Inflammatory macrophage treated with lipopolysaccharide for 1 hour (primary cell): ENCODE data around the gene GFOD1.

Experiments
- DNase-seq, 2 donors: peaks; one replicate each; pipeline ENCODE4 v3.0.0-alpha.2; 2020 to 2022

The GFOD1 gene

DNA sequence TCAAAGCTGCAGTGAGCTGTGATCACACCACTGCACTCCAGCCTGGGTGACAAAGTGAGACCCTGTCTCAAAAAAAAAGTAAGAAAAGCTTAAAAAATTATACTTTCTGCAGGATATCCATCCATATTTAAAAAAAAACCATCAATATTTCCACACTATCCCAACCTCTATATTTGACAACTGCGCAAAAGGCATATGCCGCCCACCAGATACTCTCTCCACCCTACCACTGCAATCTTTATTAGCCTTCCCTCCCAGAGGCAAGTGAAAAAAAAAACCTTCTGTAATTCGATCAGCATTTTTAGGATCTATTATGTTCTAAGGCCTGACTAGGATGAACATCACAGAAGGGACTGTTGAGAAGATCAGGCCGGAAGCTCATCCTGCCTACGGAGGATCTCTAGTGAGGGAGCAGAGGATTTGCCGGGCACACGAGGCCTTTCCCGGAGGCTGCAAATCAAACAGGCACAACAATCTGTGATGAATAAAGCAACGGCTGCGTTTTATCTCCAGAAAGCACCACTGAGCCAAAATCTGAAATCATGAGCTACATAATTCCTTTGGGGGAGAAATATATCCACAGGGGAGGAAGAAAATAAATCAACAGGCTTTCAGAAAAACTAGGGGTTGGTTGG lies 65.9 kb downstream of the GFOD1 start:
- DNase-seq, result no peak

DNA sequence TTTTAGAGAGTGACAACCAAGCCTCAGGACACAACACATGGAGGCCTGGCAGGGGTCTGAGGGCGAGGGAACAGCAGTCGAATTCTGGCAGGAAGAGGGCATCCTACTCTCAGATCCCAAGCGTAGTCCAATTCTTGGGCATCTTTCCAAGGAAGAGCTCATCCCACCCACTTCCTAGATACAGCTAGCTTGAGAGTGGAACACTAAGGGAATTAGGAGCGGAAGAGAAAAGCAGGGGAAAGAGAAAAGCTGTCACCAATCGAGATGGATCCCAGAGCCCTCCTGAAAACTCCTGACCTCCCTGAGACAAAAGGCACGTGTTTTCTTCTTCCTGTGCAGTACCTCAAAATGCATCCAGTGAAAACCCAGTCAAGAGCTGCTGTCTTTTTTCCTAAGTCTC lies 67.1 kb downstream of the GFOD1 start:
- no peak for DNase-seq

DNA sequence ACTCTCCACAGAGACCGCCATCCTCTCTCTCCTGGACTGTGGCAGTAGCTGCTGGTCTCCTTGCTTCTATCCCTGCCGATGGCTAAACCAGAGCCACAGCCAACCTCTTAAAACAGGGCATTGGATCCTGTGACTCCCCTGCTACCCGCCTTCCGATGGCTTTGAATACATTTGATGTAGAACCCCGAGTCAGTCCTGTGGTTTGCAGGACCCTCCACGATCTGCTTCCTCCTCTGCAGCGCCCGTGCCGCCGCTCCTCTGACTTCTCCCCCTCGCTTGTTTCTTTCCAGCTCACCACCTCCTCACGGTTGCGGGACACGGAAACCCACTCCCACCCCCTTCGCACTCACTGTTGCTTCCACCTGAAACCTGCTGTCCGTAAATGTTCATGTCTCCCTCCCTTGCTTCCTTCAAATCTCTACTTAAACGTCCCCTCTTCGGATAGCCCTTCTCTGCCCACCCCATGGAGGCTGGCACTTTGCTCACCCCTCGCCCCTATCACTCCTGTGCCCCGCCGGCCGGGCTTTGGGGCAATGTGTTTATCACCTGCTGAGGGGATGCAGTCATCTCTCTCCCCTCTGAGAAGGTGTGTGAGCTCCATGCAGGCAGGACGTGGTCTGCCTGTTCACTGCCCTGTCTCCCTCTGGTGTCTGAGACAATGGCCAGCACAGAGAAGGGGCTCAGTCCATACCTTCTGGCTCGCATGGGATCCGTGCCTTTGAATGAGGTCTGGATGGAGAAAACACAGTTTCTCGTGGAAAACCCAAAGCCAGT lies 67.8 kb downstream of the GFOD1 start:
- DNase-seq, result no peak

DNA sequence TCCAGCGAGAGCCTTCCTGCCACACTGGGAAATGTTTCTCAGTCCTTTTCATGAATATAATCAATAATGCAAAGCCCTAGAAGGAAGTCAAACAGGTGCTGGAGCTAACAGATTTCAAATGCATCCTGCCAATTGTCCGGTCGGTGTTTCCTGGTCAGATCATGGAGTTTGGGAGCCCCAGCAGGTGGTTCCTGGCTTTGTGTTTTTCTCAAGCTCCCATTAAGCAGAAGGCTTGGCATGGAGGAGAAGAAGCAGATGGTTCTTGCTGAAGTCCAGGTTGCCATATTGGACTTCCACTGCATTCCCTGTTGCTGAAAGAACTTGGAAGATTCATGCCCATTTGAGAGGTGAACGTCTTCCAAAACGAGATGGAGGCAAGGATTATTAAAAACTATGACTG lies 68.6 kb downstream of the GFOD1 start:
- DNase-seq, result no peak

DNA sequence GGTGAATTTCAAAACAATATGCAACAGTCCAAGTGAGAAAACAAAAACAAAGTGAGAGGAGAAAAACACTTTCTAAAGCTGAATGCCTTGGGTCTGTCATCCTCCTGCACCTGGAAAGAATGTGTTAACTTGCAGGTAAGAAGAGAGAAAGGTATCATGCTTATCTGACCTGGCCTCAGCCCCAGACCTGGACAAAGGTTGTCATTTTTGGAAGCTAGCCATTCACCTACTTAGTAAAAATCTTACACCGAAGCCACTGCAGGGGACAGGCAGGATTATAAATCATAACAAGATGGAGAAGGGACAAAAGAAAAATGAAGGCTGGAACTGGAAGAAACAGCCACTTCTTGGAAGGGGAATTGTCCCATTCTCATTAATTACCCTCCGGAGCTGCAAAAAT lies 69.4 kb downstream of the GFOD1 start:
- no peak for DNase-seq

DNA sequence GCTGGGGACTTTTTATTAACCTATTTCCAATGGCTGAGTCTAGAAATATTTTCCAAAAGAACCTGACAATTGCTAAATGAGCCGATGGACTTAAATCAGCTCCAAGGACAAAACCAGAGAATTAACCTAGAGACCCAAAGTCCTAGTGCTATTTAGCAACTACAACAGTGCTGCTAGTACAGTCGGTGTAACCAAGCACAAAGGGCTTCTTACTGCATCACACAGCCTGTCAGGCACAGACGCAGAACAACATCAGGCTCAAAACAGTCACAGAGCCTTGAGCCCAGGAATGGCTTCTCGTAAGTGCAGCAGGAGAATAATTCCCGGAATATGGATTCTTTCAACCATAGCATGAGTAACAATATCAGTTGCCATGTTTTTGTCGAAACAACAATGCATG lies 70.0 kb downstream of the GFOD1 start:
- DNase-seq, result no peak

DNA sequence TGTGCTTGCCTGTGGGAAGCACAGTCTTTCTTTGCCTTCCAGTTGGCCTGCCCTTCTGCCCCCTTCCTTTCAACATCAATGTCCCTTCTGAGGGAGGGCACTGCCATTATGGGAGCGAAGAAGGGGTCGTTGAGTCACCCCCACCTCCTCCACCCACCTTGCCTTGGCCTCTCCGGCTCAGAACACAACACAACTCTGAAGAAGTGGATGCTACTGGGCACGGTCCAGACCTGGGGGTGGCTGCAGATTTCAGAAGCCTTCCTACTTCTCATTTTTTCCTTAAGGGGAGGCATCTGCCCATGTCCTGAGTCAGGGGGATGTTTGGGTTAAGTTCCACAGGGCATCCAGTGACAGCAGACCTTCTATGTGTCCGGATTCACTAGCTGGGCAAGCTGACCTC lies 72.1 kb downstream of the GFOD1 start:
- peak in 1 of 2 donors; percentile 71 for DNase-seq

DNA sequence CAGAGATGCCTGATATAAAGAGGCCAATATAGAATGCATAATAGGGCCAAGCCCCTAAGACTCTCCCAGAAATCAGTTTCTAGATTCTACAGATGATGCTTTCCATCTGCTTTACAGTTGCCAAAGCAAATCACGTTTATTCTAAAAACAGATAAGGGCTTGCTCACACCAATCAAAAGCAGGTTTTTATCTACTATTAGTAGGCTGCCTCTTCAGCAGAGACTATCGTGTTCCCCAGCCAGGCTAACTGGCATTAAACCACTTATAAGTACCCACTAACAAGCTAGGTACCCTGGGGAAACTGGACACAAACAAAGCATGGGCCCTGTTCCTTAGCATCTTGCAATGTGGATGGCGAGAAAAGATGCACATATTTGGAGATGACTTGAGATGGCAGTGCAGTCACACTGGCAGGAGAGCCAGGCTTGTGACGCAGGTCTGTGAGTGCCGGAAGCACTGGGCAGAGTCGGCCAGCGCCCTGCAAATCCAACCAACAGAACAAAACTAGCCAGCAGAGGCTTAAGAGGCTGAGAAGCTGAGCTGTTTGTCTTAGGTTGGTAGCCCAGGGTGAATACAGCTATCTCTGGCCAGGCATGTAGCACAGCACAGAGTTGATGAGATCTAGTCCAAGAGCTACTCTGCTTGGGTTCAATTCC lies 73.4 kb downstream of the GFOD1 start:
- no peak for DNase-seq

DNA sequence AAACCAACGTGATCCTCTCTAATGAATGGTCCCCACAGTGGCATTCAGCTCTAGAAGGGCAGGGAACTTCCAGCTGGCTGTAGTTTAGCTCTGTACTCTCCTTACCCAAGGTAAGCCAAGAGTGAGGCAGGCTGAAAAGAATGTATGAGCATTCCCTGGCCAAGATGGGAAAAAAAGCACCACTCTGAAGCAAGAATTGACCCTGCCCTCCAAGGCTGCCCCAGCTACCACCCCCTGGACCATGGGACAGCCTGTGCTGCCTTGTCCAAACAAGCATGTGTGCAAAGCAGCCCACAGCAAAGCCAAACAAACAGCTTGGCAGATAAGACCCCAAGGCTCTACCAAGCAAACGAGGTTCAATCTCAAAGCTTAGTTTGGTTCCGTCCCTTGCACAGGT lies 73.9 kb downstream of the GFOD1 start:
- DNase-seq, result no peak

DNA sequence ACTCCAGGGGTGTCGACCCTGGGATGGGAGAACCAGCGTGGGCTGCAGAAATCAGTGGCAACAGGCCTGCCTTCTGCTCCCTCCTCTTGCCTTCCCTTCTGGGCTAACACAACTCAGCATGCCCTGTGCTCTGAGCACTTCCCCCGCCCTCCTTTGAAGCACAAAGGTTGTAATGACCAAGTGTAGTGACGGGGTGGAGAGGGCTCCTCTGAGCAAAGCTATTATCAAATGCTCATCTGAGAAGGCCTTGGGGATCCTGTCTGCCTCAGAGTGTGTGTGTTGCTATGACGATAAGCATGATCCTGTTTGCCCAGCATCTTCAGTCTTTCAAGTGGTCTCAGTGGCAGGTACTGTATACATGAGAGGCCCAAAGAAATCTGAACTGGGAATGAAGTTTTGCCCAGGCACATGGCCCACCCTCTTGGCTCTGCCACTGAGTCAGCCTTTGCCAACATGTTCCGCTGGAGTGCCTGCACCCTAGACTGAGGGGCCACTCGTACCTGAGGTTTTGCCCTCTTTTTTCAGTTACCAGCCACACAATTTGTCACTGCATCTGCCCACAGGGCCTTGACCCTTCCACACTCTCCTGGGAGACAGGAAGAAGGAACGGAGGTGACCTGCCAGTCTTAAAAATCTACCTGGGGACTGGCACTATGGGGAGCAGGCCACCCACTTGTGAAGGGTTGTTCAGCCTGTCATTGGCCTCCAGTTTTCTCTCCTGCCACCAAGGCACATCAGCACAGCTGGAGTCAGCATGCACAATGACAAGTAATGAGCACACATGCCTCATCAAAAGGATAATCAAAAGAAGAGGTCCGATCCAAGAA lies 74.5 kb downstream of the GFOD1 start:
- no peak for DNase-seq

DNA sequence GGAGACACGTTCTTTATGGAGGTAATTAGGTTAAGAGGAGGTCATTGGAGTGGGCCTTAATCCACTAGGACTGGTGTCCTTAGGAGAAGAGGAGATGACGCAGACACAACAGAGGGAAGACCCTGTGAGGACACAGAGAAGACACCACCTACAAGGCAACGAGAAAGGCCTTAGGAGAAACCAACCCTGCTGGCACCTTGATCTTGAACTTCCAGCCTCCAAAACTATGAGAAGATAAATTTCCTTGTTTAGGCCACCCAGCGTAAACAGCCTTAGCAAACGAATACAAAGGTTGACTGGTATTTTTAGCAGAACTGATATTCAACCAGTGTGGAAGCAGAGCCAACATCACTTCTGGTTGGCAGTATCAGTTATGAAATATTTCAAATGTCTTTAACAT lies 75.2 kb downstream of the GFOD1 start:
- no peak for DNase-seq

DNA sequence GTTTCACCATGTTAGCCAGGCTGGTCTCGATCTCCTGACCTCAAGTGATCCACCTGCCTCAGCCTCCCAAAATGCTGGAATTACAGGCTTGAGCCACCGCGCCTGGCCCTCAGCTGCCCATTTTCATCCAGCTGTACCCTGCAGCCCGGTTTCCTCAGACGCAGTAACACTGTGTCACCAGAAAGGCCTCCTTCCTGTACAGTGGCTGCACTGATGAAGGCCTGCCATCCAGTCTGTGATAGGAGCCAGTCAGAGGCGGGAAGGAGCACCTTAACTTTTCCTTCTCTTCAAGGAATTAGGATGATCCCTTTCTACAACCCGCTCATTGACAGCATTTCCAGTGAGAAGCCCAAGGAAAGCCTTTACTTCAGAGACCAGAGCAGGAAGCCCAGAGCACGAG lies 75.9 kb downstream of the GFOD1 start:
- DNase-seq, result no peak

DNA sequence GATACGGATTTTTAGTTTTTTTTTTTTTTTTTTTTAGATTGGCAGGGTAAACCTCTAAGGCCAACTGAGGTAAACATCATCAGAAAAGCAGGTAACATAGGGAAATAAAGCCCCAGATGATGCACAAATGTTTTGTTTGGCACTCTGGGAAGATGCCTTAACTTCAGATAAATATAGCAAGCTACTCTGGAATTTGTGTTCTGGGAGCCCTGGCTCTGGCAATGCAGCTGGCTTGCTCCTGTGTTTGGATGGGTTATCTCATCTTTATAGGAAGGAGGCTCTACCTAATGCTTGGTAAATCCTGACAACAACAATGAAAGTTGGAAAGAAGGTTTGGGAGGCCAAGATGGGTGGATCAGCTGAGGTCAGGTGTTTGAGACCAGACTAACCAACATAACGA lies 77.4 kb downstream of the GFOD1 start:
- no peak for DNase-seq

DNA sequence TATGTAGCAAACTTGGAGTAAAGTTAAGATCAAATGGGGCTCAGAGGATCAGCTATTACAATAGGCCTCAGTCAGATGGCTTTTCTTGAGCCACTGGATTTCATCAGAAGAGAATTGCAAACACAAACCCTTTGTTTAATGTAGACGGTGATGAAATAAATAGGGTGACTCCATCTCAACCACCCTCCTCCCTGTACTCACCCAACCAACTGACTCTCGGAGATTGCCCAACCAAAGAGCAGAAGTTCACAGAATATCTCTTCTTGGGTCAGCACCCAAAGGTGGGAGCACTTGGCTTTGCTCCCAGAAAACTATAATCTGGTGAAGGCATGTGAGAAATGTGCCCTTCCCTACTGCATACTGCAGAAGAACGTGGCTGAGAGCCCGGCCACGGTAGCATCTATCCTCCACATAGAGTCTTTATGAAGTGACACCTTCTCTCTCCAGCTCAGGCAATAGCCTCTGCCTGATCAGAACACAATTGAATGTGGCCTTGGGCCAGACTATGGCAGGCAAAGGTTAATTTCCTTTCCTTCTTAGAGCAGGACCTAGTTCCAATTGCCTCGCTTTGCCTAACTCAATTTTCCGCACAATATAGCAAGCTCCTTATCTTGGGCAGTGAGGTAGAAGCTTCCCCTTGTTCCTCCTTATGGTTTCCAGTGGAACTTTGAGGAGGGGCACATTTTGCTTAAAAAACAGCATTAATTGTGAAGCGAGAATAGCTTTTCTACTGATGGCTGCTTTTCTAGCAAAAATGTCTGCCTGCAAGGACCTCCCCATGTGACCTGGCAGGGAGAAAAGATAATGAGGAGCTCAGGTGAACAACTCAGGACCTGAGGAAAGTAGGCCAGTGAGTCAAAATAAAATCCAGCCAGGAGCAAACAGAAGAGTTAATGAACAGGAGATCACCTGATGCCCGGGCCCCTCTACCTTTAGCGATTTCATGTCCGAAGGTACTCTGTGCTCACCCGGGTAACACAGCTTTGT lies 79.4 kb downstream of the GFOD1 start:
- peak; percentile 95 to 99 for DNase-seq

DNA sequence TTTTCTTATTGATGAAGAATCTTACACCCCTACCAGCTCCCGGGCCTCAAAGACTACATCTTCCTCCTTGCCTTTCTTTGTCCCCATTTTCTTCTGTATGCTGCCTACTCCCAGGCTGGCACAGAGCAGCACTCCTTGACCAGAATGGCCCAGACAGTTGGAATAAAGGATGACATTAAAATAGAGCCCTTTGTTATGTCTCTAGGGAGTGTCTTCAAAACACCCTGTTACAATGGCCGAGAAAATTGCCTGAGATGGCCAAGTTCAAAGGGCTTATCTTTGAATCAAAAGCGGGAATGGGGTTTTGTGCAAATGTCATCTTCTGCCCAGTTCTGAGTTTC lies 80.1 kb downstream of the GFOD1 start:
- DNase-seq, result no peak

DNA sequence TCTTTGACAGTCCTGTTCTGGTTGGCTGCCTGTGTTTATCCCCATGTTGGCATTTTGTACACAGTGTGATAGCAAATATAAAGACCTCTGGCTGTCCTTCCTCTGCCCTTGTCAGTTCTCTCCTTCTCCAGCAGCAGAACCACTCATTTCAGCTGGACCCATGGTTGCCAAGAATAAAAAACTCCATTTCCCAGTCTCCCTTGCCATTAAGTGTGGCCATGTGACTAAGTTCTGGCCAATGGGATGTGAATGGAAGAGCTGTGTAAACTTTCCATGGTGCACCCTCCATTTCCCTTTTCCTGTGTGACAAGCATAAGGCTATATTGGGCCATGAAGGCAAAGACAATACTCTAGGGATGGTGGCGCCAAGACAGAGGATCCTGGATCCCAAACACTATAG lies 80.6 kb downstream of the GFOD1 start:
- peak; percentile 63 to 76 for DNase-seq

DNA sequence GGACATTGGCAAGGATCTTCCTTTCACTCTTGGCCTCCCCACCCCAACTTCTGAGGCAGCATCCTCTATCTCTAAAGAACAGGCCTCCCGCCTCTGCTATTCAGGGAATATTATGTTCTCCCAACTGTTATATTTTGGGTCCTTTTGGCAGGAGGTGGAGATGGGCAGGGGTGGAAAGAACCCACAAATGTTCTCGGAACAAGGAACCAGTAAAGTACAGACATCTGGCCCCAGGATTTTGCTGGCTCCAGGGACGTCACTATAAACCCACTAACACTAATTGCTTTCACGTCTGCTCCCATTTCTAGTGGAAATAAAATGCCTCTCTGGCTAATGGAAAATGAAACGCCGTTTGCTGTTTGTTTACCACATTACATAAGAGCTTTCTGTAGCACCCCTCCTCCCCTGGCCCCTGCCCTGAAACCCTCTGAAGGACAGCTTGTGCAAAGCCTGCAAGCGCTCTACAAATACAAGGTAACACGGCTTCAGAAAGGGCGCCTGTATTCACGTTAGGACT lies 81.4 kb downstream of the GFOD1 start:
- no peak for DNase-seq

DNA sequence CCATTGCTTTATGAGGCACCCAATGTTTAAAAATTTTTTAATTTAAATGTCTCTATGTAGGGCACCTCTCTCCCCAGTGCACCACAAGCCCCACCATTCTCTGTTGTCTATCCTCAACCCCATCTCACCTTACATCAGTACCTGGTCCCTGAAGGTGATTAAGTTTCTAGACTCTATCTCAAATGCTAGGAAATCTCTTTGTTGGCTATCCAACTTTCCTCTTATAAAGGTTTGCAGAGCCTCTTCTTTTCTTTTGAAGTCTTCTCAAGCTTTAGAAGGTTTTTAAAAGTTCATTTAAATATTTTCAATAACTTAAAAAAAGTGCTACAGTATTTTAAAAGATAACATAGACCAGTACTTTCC lies 82.5 kb downstream of the GFOD1 start:
- no peak for DNase-seq

DNA sequence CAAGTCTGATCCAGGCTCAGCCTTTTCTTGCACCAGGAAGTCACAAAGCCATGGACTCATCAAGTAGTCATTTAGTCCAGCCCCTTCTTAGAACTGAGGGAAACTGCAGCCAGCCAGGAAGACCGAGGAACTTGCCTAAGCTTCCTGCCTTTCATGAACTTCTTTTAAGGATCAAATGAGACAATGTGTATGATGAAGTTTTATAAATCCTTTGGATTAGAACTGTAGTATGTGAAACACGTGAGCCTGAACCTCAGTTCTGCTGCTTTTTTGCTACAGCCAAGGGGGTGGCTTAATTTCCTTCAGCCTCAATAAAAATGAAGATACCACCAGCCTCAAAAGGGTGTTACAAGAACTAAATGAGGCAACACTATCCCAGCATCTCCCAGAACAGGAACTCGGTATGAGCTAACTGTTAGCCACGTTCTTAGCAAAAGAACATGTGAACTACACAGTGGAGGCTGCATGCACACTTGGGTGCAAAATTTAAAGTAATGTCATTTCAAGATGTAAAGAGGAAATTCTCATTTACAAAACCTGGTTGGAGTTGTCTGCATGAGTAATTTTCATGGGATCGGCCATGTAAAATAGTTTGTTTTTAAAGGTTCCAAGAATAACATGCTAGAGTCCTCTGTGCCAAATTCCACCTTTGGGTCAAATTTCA lies 83.0 kb downstream of the GFOD1 start:
- peak; percentile 73 to 85 for DNase-seq

DNA sequence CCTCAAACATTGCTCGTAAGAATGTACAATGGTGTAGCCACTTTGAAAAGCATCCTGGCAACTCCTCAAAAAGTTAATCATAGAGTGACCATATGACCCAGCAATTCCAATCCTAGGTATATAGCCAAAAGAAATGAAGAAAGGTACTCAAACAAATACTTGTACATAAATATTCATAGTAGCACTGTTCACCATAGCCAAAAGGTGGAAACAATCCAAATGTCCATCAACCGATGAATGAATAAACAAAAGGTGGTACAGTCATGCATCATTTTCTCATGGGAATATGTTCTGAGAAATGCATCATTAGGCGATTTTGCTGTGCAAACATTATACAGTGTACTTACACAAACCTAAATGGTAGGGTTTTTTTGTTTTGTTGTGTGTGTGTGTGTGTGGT lies 84.7 kb downstream of the GFOD1 start:
- no peak for DNase-seq

DNA sequence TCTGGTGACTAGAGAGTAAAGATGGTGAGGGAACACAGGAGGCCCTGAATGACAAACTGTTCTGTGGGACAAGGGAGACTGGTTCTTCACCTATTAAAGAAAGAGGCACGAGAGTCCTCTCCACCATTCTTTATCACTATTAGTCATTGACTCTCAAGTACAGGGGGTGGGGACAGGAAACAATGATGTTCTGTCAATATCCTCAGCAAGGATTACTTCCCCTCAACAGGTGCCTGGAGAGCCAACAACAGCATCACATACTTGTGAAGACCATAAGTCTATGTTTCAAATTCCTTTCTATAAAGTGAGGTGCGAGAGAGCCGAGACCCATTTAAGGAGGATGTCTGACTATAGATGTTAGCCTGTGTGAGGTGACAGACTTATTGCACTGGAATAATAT lies 86.6 kb downstream of the GFOD1 start:
- no peak for DNase-seq
